AG04450 (cell line): ENCODE data around the gene CCDC124. TPM values are rescaled to one million over a fixed set of nuclear protein-coding genes. Genes with fewer than 3 reads are reported as not detected.

ENCODE experiments used
- CTCF ChIA-PET: fragments of 300-600, 350-600 bp; formaldehyde crosslinking; extraction: SDS; loops from one replicate; lab custom pipeline; 2022; ENCODE audit warnings: antibody characterized with exemption, inconsistent platforms; lab: Charles Lee
- POLR2A ChIA-PET: fragments of 350-600 bp; formaldehyde crosslinking; extraction: SDS; loops from one replicate; lab custom pipeline; 2021; ENCODE audit warnings: antibody characterized with exemption, inconsistent platforms; lab: Yijun Ruan, JAX
- DNase-seq: peaks from one replicate; pipeline ENCODE4 v3.0.0-alpha.2; 2011; ENCODE audit warnings: low read depth, low spot score
- H3K27ac ChIP-seq: one replicate; pipeline ENCODE4 v1.5.1; 2012; ENCODE audit warnings: low read depth, low read length, control low read depth
- H3K27me3 ChIP-seq: one replicate; pipeline ENCODE4 v1.6.0; 2012; ENCODE audit warnings: low read length; ENCODE audit not compliant: control insufficient read depth, insufficient read depth
- H3K4me3 ChIP-seq: 2 replicates; pipeline ENCODE4 v1.5.1; 2011; ENCODE audit warnings: mild to moderate bottlenecking, low read depth, low read length, control low read depth
- H3K9me3 ChIP-seq: 2 replicates; pipeline ENCODE4 v1.5.1; 2012; ENCODE audit warnings: low read length; ENCODE audit not compliant: control insufficient read depth, insufficient read depth
- polyA plus RNA-seq: library from polyadenylated mRNA; depleted of rRNA; stranded (reverse); fragments of >200 nt; gene quantifications from 2 replicates; pipeline ENCODE4 v1.2.3, GENCODE V29; 2011; rRNA removed
- small RNA-seq: library from RNA; depleted of rRNA; stranded (forward); fragments of <200 nt; gene quantifications from one replicate; pipeline ENCODE3, GENCODE V24; 2012; ENCODE audit warnings: low read depth; ENCODE audit not compliant: insufficient read length
- TF ChIP-seq, protein P1 (sequence below): IDR thresholded peaks from 2 replicates; pipeline ENCODE4 v1.5.1; 2011; ENCODE audit warnings: low read depth, low read length, control low read depth, inconsistent platforms

Gene CCDC124
- polyA plus RNA-seq, 1 experiment, result 36.0 TPM

DNA sequence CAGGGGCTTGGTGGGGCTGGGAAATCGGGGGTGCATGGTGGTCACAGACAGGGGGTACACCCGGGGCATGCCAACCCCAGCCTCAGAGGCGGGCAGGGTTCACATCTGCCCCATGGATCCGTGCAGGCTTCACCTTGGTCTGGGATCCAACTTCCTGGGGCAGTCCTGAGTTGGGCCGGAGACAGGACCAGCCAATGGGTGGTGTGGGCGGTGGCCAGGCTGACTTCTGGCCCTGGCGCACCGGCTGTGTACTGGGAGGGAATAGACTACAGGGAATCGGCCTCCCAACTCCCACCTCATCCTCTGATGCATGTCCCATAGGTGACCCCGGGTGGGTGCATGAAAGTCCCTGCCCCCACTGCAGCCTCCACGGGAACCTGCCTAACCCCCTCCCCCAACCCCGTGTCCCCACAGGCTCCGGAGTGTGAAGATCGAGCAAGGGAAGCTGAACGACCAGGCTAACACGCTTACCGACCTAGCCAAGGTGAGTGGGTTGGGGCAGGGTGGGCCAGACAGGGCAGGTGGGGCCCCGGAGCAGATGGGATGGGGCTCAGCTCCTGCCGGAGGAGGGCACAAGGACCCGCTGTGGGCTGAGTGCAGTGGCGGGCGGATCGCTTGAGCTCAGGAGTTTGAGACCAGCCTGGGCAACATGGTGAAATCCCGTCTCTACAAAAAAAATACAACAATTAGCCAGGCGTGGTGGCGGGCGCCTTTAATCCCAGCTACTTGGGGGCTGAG lies 60.4 kb downstream of the CCDC124 start:
- Histone ChIP-seq H3K9me3 (no peaks in the 10 kb centered on the region; the same call in 1 of the 2 replicates), H3K4me3 (no peak overlapping the region), H3K27me3 (peaks cover 2% of the 10 kb centered on the region), H3K27ac (no peak overlapping the region)
- ChIA-PET CTCF (interaction anchor here (1.4 to 11.0 kb wide), 3 partner anchors 49 to 65 kb away, joined by 3 to 246 read pairs (median 84); no protein-coding TSS in a partner anchor), POLR2A (no interaction called here)
- TF ChIP-seq, protein P1, sequence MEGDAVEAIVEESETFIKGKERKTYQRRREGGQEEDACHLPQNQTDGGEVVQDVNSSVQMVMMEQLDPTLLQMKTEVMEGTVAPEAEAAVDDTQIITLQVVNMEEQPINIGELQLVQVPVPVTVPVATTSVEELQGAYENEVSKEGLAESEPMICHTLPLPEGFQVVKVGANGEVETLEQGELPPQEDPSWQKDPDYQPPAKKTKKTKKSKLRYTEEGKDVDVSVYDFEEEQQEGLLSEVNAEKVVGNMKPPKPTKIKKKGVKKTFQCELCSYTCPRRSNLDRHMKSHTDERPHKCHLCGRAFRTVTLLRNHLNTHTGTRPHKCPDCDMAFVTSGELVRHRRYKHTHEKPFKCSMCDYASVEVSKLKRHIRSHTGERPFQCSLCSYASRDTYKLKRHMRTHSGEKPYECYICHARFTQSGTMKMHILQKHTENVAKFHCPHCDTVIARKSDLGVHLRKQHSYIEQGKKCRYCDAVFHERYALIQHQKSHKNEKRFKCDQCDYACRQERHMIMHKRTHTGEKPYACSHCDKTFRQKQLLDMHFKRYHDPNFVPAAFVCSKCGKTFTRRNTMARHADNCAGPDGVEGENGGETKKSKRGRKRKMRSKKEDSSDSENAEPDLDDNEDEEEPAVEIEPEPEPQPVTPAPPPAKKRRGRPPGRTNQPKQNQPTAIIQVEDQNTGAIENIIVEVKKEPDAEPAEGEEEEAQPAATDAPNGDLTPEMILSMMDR, result no peak
- DNase-seq, result no peak

Small RNA genes lying within 50 kb of the gene (small RNA-seq; reads per million reads assigned to genes)
- not detected for gene RNA5SP468

Other genes starting within 250 kb of the CCDC124 start
- 0.04 and 0.05 TPM in 2 replicates for gene UNC13A, start 244.7 kb upstream of the CCDC124 start, polyA plus RNA-seq
- gene MAP1S, start 213.5 kb upstream of the CCDC124 start, polyA plus RNA-seq, result 8.2 and 14.3 TPM in 2 replicates
- 0.15 and 0.35 TPM in 2 replicates for gene FCHO1, start 181.5 kb upstream of the CCDC124 start, polyA plus RNA-seq
- not detected in 2 replicates for gene B3GNT3, start 137.9 kb upstream of the CCDC124 start, polyA plus RNA-seq
- not detected in 2 replicates for gene INSL3, start 111.5 kb upstream of the CCDC124 start, polyA plus RNA-seq
- gene JAK3, start 85.0 kb upstream of the CCDC124 start, polyA plus RNA-seq, result 0.99 and 1.4 TPM in 2 replicates
- gene RPL18A, start 73.1 kb upstream of the CCDC124 start, polyA plus RNA-seq, result 890 and 1,276 TPM in 2 replicates
- gene SLC5A5, start 61.1 kb upstream of the CCDC124 start, polyA plus RNA-seq, result not detected in 2 replicates
- 0.05 and 0.07 TPM in 2 replicates for gene KCNN1, start 34.1 kb downstream of the CCDC124 start, polyA plus RNA-seq
- gene ARRDC2, start 75.2 kb downstream of the CCDC124 start, polyA plus RNA-seq, result 2.3 TPM in 2 replicates
- gene IL12RB1, start 153.9 kb downstream of the CCDC124 start, polyA plus RNA-seq, result 0.05 and 0.14 TPM in 2 replicates
- 2.1 and 2.5 TPM in 2 replicates for gene MAST3, start 164.8 kb downstream of the CCDC124 start, polyA plus RNA-seq
- gene PIK3R2, start 220.1 kb downstream of the CCDC124 start, polyA plus RNA-seq, result 19.7 and 23.3 TPM in 2 replicates
- gene IFI30, start 240.8 kb downstream of the CCDC124 start, polyA plus RNA-seq, result 6.9 and 8.1 TPM in 2 replicates